Smooth muscle cell (in vitro differentiated cells): Measurements from ENCODE around the gene ZNF770. TPM values are rescaled to one million over a fixed set of nuclear protein-coding genes. Genes with fewer than 3 reads are reported as not detected.

Experiments used
- DNase-seq: peaks from one replicate; lab custom pipeline; 2025; ENCODE audit not compliant: unreplicated experiment; lab: John Stamatoyannopoulos, UW
- H2AFZ ChIP-seq: fragments of 200-600 bp; sonication (generic); 2 replicates; pipeline ENCODE4 v1.6.0; 2016; ENCODE audit warnings: antibody characterized with exemption, low read depth, mild to moderate bottlenecking
- H3F3A ChIP-seq: fragments of 200-600 bp; sonication (generic); 2 replicates; pipeline ENCODE4 v1.6.0; 2017; ENCODE audit warnings: antibody characterized with exemption, low read depth
- H3K27ac ChIP-seq: fragments of 200-600 bp; sonication (generic); 2 replicates; pipeline ENCODE4 v1.5.1; 2016; ENCODE audit warnings: low read depth, mild to moderate bottlenecking
- H3K27me3 ChIP-seq: fragments of 200-600 bp; sonication (generic); 2 replicates; pipeline ENCODE4 v1.6.1; 2016; ENCODE audit warnings: low read depth, mild to moderate bottlenecking
- H3K36me3 ChIP-seq: fragments of 200-600 bp; sonication (generic); 2 replicates; pipeline ENCODE4 v1.5.1; 2016; ENCODE audit warnings: low read depth
- H3K4me1 ChIP-seq: fragments of 200-600 bp; sonication (generic); 2 replicates; pipeline ENCODE4 v1.5.1; 2016; ENCODE audit warnings: low read depth
- H3K4me2 ChIP-seq: fragments of 200-600 bp; sonication (generic); 2 replicates; pipeline ENCODE4 v1.6.0; 2016; ENCODE audit warnings: mild to moderate bottlenecking
- H3K4me3 ChIP-seq: fragments of 200-600 bp; sonication (generic); 2 replicates; pipeline ENCODE4 v1.5.1; 2016; ENCODE audit warnings: mild to moderate bottlenecking
- H3K79me2 ChIP-seq: fragments of 200-600 bp; sonication (generic); 2 replicates; pipeline ENCODE4 v1.6.0; 2016; ENCODE audit warnings: low read depth, mild to moderate bottlenecking
- H3K9ac ChIP-seq: fragments of 200-600 bp; sonication (generic); 2 replicates; pipeline ENCODE4 v1.6.0; 2016; ENCODE audit warnings: low read depth
- H3K9me3 ChIP-seq: fragments of 200-600 bp; sonication (generic); replicated peaks from 2 replicates; pipeline ENCODE4 v1.5.1; 2016; ENCODE audit warnings: low read depth
- H4K20me1 ChIP-seq: fragments of 200-600 bp; sonication (generic); 2 replicates; pipeline ENCODE4 v1.6.0; 2016; ENCODE audit warnings: low read depth
- WGBS: methylation state at CpG from one replicate; pipeline ENCODE4 v1.1.7; 2016; ENCODE audit warnings: low lambda C conversion rate; 5-methylcytosine and 5-hydroxymethylcytosine counted together
- polyA plus RNA-seq: library from polyadenylated mRNA; unstranded; fragments of >200 nt; fragmentation: Nextera tagmentation; extraction: Ambion mirVana; gene quantifications from 2 replicates; pipeline ENCODE4 v1.2.1, GENCODE V29; 2016
- total RNA-seq: library from RNA; depleted of rRNA; stranded (reverse); fragments of >200 nt; gene quantifications from 2 replicates; pipeline ENCODE4 v1.2.3, GENCODE V29; 2014
- TF ChIP-seq, protein P1 (sequence below): fragments of 200-600 bp; sonication (generic); IDR thresholded peaks from 2 replicates; pipeline ENCODE4 v1.5.1; 2017; ENCODE audit warnings: borderline replicate concordance, mild to moderate bottlenecking, antibody characterized with exemption; ENCODE audit not compliant: insufficient read depth, poor library complexity, severe bottlenecking

The ZNF770 gene
- total and polyA plus RNA-seq, 2 experiments from 2014 or later = 28.7 to 32.4 TPM

DNA sequence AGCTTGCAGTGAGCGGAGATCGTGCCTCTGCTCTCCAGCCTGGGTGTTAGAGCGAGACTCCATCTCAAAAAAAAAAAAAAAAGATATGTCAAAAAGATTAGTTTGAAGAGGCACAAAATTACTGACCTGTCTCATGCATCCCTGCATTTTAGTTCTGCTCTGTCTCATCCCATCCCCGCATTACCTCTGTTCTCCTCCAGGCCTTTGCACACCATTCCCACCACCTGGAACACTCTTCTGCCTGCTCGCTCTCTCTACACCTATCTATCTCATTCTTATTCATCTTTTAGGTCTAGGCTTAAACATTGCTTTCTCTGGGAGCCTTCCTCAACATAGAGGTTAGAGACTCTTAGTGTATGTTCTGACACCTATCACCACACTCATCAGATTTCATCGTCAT, 32.9 kb upstream of the ZNF770 start:
- Histone ChIP-seq H2AFZ (no peak overlapping the region), H3K4me3 (no peak overlapping the region), H3K9me3 (no peaks in the 10 kb centered on the region), H3K9ac (no peak overlapping the region), H3K27me3 (no peaks in the 10 kb centered on the region), H3K4me2 (no peak overlapping the region), H3K36me3 (no peaks in the 10 kb centered on the region), H3K27ac (no peak overlapping the region), H3K4me1 (no peaks in the 10 kb centered on the region), H4K20me1 (no peaks in the 10 kb centered on the region), H3K79me2 (no peaks in the 10 kb centered on the region), H3F3A (no peaks in the 10 kb centered on the region)
- 94% methylated on average over 6 of the region's 6 CpGs for WGBS
- no peak for DNase-seq
- TF ChIP-seq, protein P1, sequence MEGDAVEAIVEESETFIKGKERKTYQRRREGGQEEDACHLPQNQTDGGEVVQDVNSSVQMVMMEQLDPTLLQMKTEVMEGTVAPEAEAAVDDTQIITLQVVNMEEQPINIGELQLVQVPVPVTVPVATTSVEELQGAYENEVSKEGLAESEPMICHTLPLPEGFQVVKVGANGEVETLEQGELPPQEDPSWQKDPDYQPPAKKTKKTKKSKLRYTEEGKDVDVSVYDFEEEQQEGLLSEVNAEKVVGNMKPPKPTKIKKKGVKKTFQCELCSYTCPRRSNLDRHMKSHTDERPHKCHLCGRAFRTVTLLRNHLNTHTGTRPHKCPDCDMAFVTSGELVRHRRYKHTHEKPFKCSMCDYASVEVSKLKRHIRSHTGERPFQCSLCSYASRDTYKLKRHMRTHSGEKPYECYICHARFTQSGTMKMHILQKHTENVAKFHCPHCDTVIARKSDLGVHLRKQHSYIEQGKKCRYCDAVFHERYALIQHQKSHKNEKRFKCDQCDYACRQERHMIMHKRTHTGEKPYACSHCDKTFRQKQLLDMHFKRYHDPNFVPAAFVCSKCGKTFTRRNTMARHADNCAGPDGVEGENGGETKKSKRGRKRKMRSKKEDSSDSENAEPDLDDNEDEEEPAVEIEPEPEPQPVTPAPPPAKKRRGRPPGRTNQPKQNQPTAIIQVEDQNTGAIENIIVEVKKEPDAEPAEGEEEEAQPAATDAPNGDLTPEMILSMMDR = no peak

GRCh38 chr15:35019404-35020327, 31.6 kb upstream of the ZNF770 start:
- H3K79me2 ChIP-seq = no peaks in the 10 kb centered on the region
- no peaks in the 10 kb centered on the region for H3K4me1 ChIP-seq
- H3K36me3 ChIP-seq = no peaks in the 10 kb centered on the region
- H3K9ac ChIP-seq = no peak overlapping the region
- WGBS = 65% methylated on average over 6 of the region's 6 CpGs
- DNase-seq = no peak
- TF ChIP-seq, protein P1 = no peak
- no peaks in the 10 kb centered on the region for H3K27me3 ChIP-seq
- no peaks in the 10 kb centered on the region for H4K20me1 ChIP-seq
- no peaks in the 10 kb centered on the region for H3F3A ChIP-seq
- peak overlapping the region; percentile 25 for H3K4me2 ChIP-seq
- peak overlapping the region; percentile 23 for H2AFZ ChIP-seq
- no peak overlapping the region for H3K4me3 ChIP-seq
- no peak overlapping the region for H3K27ac ChIP-seq
- H3K9me3 ChIP-seq = no peaks in the 10 kb centered on the region

DNA sequence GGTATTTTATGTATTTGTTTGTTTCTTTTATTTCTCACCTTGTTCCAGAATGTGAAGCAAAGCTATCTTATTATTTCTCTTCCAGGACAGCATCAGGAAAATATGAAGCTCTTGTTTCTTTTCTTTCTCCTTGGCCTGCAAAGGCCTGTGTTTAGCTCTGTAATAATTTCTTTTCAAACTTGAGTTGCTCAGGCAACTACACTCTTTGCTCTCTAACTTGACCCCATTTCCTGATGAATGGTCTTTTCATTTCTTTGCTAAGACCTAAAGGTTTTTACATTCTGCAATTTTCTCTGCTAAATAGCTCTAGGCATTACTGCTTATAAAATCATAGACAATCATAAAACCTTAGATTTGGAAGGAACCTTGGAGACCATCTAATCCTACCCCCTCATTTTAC, 26.2 kb upstream of the ZNF770 start:
- Histone ChIP-seq H3K4me1 (no peaks in the 10 kb centered on the region), H3K79me2 (no peaks in the 10 kb centered on the region), H3K27ac (no peak overlapping the region), H3F3A (no peaks in the 10 kb centered on the region), H3K27me3 (no peaks in the 10 kb centered on the region), H3K4me2 (no peak overlapping the region), H3K9me3 (no peaks in the 10 kb centered on the region), H4K20me1 (no peaks in the 10 kb centered on the region), H3K36me3 (no peaks in the 10 kb centered on the region), H3K9ac (no peak overlapping the region), H3K4me3 (no peak overlapping the region), H2AFZ (no peak overlapping the region)
- TF ChIP-seq, protein P1 = no peak
- no peak for DNase-seq

GRCh38 chr15:35013370-35013769, 25.3 kb upstream of the ZNF770 start:
- H3K79me2 ChIP-seq = no peaks in the 10 kb centered on the region
- no peaks in the 10 kb centered on the region for H3K9me3 ChIP-seq
- H3K27ac ChIP-seq = no peak overlapping the region
- no peaks in the 10 kb centered on the region for H3K4me1 ChIP-seq
- no peak overlapping the region for H2AFZ ChIP-seq
- no peaks in the 10 kb centered on the region for H4K20me1 ChIP-seq
- WGBS = 62% methylated on average over 4 of the region's 4 CpGs
- no peaks in the 10 kb centered on the region for H3K27me3 ChIP-seq
- DNase-seq = no peak
- H3F3A ChIP-seq = no peaks in the 10 kb centered on the region
- H3K36me3 ChIP-seq = no peaks in the 10 kb centered on the region
- H3K4me2 ChIP-seq = no peak overlapping the region
- no peak overlapping the region for H3K4me3 ChIP-seq
- no peak overlapping the region for H3K9ac ChIP-seq
- TF ChIP-seq, protein P1 = no peak
